ENCODE data around the gene MAGI2.

The MAGI2 gene

GRCh38 chr7:79332091-79332490 is 121.4 kb downstream of the MAGI2 start:
- H3K4me1 ChIP-seq (ENCODE audit: control insufficient read depth, low read depth, low read length) = no peaks in the 10 kb centered on the region
- no peak overlapping the region for H3K9ac ChIP-seq (ENCODE audit: low read length)
- H3K9me3 ChIP-seq (ENCODE audit: control insufficient read depth, low read depth, low read length) = no peaks in the 10 kb centered on the region
- H3K27ac ChIP-seq (ENCODE audit: low read length) = no peak overlapping the region
- H3K27me3 ChIP-seq (ENCODE audit: control insufficient read depth, insufficient read depth, low read length) = no peaks in the 10 kb centered on the region
- no peaks in the 10 kb centered on the region for H3K36me3 ChIP-seq (ENCODE audit: control insufficient read depth, low read depth, low read length)
- no peak overlapping the region for H3K4me3 ChIP-seq (ENCODE audit: low read length)

GRCh38 chr7:79329464-79329863 is 124.0 kb downstream of the MAGI2 start:
- Histone ChIP-seq H3K9me3 (ENCODE audit: control insufficient read depth, low read depth, low read length) (no peaks in the 10 kb centered on the region), H3K27ac (ENCODE audit: low read length) (no peak overlapping the region), H3K36me3 (ENCODE audit: control insufficient read depth, low read depth, low read length) (no peaks in the 10 kb centered on the region), H3K4me1 (ENCODE audit: control insufficient read depth, low read depth, low read length) (no peaks in the 10 kb centered on the region), H3K9ac (ENCODE audit: low read length) (no peak overlapping the region), H3K4me3 (ENCODE audit: low read length) (no peak overlapping the region), H3K27me3 (ENCODE audit: control insufficient read depth, insufficient read depth, low read length) (no peaks in the 10 kb centered on the region)

- Histone ChIP-seq H3K4me1 (ENCODE audit: control insufficient read depth, low read depth, low read length) (peaks cover 13% of the 10 kb centered on the region), H3K9ac (ENCODE audit: low read length) (no peak overlapping the region), H3K36me3 (ENCODE audit: control insufficient read depth, low read depth, low read length) (no peaks in the 10 kb centered on the region), H3K9me3 (ENCODE audit: control insufficient read depth, low read depth, low read length) (no peaks in the 10 kb centered on the region), H3K27ac (ENCODE audit: low read length) (no peak overlapping the region), H3K4me3 (ENCODE audit: low read length) (no peak overlapping the region), H3K27me3 (ENCODE audit: control insufficient read depth, insufficient read depth, low read length) (no peaks in the 10 kb centered on the region)
Measured at GRCh38 chr7:79320741-79321473, 132.6 kb downstream of the MAGI2 start.

GRCh38 chr7:79319369-79319768 is 134.1 kb downstream of the MAGI2 start:
- Histone ChIP-seq H3K9ac (ENCODE audit: low read length) (no peak overlapping the region), H3K27ac (ENCODE audit: low read length) (no peak overlapping the region), H3K27me3 (ENCODE audit: control insufficient read depth, insufficient read depth, low read length) (no peaks in the 10 kb centered on the region), H3K4me1 (ENCODE audit: control insufficient read depth, low read depth, low read length) (peaks cover 13% of the 10 kb centered on the region), H3K9me3 (ENCODE audit: control insufficient read depth, low read depth, low read length) (no peaks in the 10 kb centered on the region), H3K4me3 (ENCODE audit: low read length) (no peak overlapping the region), H3K36me3 (ENCODE audit: control insufficient read depth, low read depth, low read length) (no peaks in the 10 kb centered on the region)

GRCh38 chr7:79317728-79318127 is 135.7 kb downstream of the MAGI2 start:
- Histone ChIP-seq H3K9me3 (ENCODE audit: control insufficient read depth, low read depth, low read length) (no peaks in the 10 kb centered on the region), H3K9ac (ENCODE audit: low read length) (no peak overlapping the region), H3K27me3 (ENCODE audit: control insufficient read depth, insufficient read depth, low read length) (no peaks in the 10 kb centered on the region), H3K36me3 (ENCODE audit: control insufficient read depth, low read depth, low read length) (no peaks in the 10 kb centered on the region), H3K4me3 (ENCODE audit: low read length) (no peak overlapping the region), H3K4me1 (ENCODE audit: control insufficient read depth, low read depth, low read length) (peaks cover 13% of the 10 kb centered on the region), H3K27ac (ENCODE audit: low read length) (no peak overlapping the region)

- Histone ChIP-seq H3K36me3 (ENCODE audit: control insufficient read depth, low read depth, low read length) (no peaks in the 10 kb centered on the region), H3K27me3 (ENCODE audit: control insufficient read depth, insufficient read depth, low read length) (no peaks in the 10 kb centered on the region), H3K9me3 (ENCODE audit: control insufficient read depth, low read depth, low read length) (no peaks in the 10 kb centered on the region), H3K9ac (ENCODE audit: low read length) (no peak overlapping the region), H3K4me1 (ENCODE audit: control insufficient read depth, low read depth, low read length) (no peaks in the 10 kb centered on the region), H3K27ac (ENCODE audit: low read length) (no peak overlapping the region), H3K4me3 (ENCODE audit: low read length) (no peak overlapping the region)
Measured at GRCh38 chr7:79312022-79312421, 141.4 kb downstream of the MAGI2 start.

GRCh38 chr7:79308192-79308591 is 145.3 kb downstream of the MAGI2 start:
- Histone ChIP-seq H3K27ac (ENCODE audit: low read length) (no peak overlapping the region), H3K4me3 (ENCODE audit: low read length) (no peak overlapping the region), H3K36me3 (ENCODE audit: control insufficient read depth, low read depth, low read length) (no peaks in the 10 kb centered on the region), H3K27me3 (ENCODE audit: control insufficient read depth, insufficient read depth, low read length) (no peaks in the 10 kb centered on the region), H3K9ac (ENCODE audit: low read length) (no peak overlapping the region), H3K9me3 (ENCODE audit: control insufficient read depth, low read depth, low read length) (no peaks in the 10 kb centered on the region), H3K4me1 (ENCODE audit: control insufficient read depth, low read depth, low read length) (no peaks in the 10 kb centered on the region)

GRCh38 chr7:79307376-79307775 is 146.1 kb downstream of the MAGI2 start:
- no peaks in the 10 kb centered on the region for H3K36me3 ChIP-seq (ENCODE audit: control insufficient read depth, low read depth, low read length)
- H3K4me1 ChIP-seq (ENCODE audit: control insufficient read depth, low read depth, low read length) = no peaks in the 10 kb centered on the region
- H3K4me3 ChIP-seq (ENCODE audit: low read length) = no peak overlapping the region
- no peaks in the 10 kb centered on the region for H3K9me3 ChIP-seq (ENCODE audit: control insufficient read depth, low read depth, low read length)
- H3K27me3 ChIP-seq (ENCODE audit: control insufficient read depth, insufficient read depth, low read length) = no peaks in the 10 kb centered on the region
- H3K27ac ChIP-seq (ENCODE audit: low read length) = no peak overlapping the region
- no peak overlapping the region for H3K9ac ChIP-seq (ENCODE audit: low read length)

- Histone ChIP-seq H3K9me3 (ENCODE audit: control insufficient read depth, low read depth, low read length) (no peaks in the 10 kb centered on the region), H3K4me1 (ENCODE audit: control insufficient read depth, low read depth, low read length) (no peaks in the 10 kb centered on the region), H3K36me3 (ENCODE audit: control insufficient read depth, low read depth, low read length) (no peaks in the 10 kb centered on the region), H3K4me3 (ENCODE audit: low read length) (no peak overlapping the region), H3K27me3 (ENCODE audit: control insufficient read depth, insufficient read depth, low read length) (no peaks in the 10 kb centered on the region), H3K27ac (ENCODE audit: low read length) (no peak overlapping the region), H3K9ac (ENCODE audit: low read length) (no peak overlapping the region)
Measured at GRCh38 chr7:79304711-79305110, 148.8 kb downstream of the MAGI2 start.

GRCh38 chr7:79302293-79302692 is 151.2 kb downstream of the MAGI2 start:
- H3K4me1 ChIP-seq (ENCODE audit: control insufficient read depth, low read depth, low read length) = no peaks in the 10 kb centered on the region
- no peak overlapping the region for H3K27ac ChIP-seq (ENCODE audit: low read length)
- no peaks in the 10 kb centered on the region for H3K9me3 ChIP-seq (ENCODE audit: control insufficient read depth, low read depth, low read length)
- H3K36me3 ChIP-seq (ENCODE audit: control insufficient read depth, low read depth, low read length) = no peaks in the 10 kb centered on the region
- no peak overlapping the region for H3K4me3 ChIP-seq (ENCODE audit: low read length)
- H3K27me3 ChIP-seq (ENCODE audit: control insufficient read depth, insufficient read depth, low read length) = no peaks in the 10 kb centered on the region
- no peak overlapping the region for H3K9ac ChIP-seq (ENCODE audit: low read length)

GRCh38 chr7:79301419-79301818 is 152.0 kb downstream of the MAGI2 start:
- H3K9ac ChIP-seq (ENCODE audit: low read length) = no peak overlapping the region
- no peaks in the 10 kb centered on the region for H3K4me1 ChIP-seq (ENCODE audit: control insufficient read depth, low read depth, low read length)
- no peak overlapping the region for H3K27ac ChIP-seq (ENCODE audit: low read length)
- H3K4me3 ChIP-seq (ENCODE audit: low read length) = no peak overlapping the region
- H3K27me3 ChIP-seq (ENCODE audit: control insufficient read depth, insufficient read depth, low read length) = no peaks in the 10 kb centered on the region
- no peaks in the 10 kb centered on the region for H3K9me3 ChIP-seq (ENCODE audit: control insufficient read depth, low read depth, low read length)
- no peaks in the 10 kb centered on the region for H3K36me3 ChIP-seq (ENCODE audit: control insufficient read depth, low read depth, low read length)

- H3K27me3 ChIP-seq (ENCODE audit: control insufficient read depth, insufficient read depth, low read length) = no peaks in the 10 kb centered on the region
- no peak overlapping the region for H3K9ac ChIP-seq (ENCODE audit: low read length)
- H3K36me3 ChIP-seq (ENCODE audit: control insufficient read depth, low read depth, low read length) = no peaks in the 10 kb centered on the region
- H3K4me3 ChIP-seq (ENCODE audit: low read length) = no peak overlapping the region
- H3K9me3 ChIP-seq (ENCODE audit: control insufficient read depth, low read depth, low read length) = no peaks in the 10 kb centered on the region
- H3K4me1 ChIP-seq (ENCODE audit: control insufficient read depth, low read depth, low read length) = no peaks in the 10 kb centered on the region
- H3K27ac ChIP-seq (ENCODE audit: low read length) = no peak overlapping the region
Measured at GRCh38 chr7:79300573-79300972, 152.9 kb downstream of the MAGI2 start.

Data from iPS-18a (cell line).